DOHH2 (cell line): ENCODE results near the gene OR10J5.

Experiments
- CTCF ChIP-seq: fragments of 200-600 bp; sonication (generic); IDR thresholded peaks from one replicate; pipeline ENCODE4 v1.5.1; 2014; ENCODE audit warnings: antibody characterized with exemption, mild to moderate bottlenecking, low read depth, low read length; ENCODE audit not compliant: poor library complexity, severe bottlenecking
- EZH2phosphoT487 ChIP-seq: fragments of 200-600 bp; sonication (generic); IDR thresholded peaks from 2 replicates; pipeline ENCODE4 v1.6.1; 2017; ENCODE audit warnings: borderline replicate concordance, mild to moderate bottlenecking, antibody characterized with exemption, low read length, moderate library complexity, mixed read lengths

GRCh38 chr1:159510229-159510541 lies 25.6 kb downstream of the OR10J5 start:
- TF ChIP-seq CTCF (no peak), EZH2phosphoT487 (no peak)
